GM18498 (cell line): Measurements from ENCODE around the gene IL36RN.
"Not testable (repeated sequence)": the region's sequence is repeated elsewhere in the genome, so short reads cannot be mapped to it uniquely, and the experiment has no call there.

Experiments used
- ATAC-seq: cut with Tn5 transposase; IDR thresholded peaks from one replicate; pipeline ENCODE4 v1.9.1; 2021; ENCODE audit warnings: mild to moderate bottlenecking, moderate library complexity; ENCODE audit not compliant: unreplicated experiment

IL36RN gene

DNA sequence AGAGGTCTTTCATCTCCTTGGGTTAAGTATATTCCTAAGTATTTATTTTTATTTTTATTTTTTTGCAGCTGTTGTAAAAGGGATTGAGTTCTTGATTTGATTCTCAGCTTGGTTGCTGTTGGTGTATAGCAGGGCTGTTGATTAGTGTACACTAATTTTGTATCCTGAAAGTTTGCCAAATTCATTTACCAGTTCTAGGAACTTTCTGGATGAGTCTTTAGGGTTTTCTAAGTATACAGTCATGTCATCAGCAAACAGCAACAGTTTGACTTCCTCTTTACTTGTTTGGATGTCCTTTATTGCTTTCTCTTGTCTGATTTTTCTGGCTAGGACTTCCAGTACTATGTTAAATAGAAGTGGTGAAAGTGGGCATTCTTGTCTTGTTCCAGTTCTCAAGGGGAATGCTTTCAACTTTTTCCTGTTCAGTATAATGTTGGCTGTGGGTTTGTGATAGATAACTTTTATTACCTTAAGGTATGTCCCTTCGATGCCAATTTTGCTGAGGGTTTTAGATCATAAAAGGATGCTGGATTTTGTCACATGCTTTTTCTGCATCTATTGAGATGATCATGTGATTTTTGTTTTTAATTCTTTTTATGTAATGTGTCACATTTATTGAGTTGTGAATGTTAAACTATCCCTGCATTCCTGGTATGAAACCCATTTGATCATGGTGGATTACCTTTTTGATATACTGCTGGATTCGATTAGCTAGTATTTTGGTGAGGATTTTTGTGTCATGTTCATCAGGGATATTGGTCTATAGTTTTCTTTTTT lies 38.0 kb downstream of the IL36RN start:
- not testable (repeated sequence) for ATAC-seq

DNA sequence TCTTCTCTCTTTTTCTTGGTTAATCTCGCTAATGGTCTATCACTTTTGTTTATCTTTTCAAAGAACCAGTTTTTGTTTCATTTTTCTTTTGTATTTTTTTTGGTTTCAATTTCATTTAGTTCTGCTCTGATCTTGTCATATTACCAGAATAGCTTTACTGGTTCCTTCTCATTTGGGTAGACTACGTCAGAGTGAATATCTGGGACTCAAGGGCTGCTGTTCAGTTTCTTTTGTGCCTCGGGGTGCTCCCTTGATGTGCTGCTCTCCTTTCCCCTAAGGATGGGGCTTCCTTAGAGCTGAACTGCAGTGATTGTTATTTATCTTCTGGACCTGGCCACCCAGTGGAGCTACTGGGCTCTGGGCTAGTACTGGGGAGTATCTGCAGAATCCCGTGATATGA lies 39.0 kb downstream of the IL36RN start:
- ATAC-seq = no peak

DNA sequence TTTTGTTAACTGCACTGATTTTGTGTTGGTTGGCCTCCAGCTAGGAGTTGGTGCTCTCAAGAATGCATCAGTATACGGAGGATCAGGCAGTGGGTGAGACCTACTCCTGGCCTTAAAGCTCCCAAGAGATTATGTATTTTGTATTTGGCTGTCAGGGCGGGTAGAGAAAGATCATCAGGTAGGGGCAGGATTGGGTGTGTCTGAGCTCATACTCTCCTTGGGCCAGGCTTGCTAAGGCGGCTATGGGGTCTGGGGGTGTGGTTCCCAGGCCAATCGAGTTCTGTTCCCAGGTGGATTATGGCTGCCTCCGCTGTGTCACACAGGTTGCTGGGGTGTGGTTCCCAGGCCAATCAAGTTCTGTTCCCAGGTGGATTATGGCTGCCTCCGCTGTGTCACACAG lies 39.5 kb downstream of the IL36RN start:
- no peak for ATAC-seq

DNA sequence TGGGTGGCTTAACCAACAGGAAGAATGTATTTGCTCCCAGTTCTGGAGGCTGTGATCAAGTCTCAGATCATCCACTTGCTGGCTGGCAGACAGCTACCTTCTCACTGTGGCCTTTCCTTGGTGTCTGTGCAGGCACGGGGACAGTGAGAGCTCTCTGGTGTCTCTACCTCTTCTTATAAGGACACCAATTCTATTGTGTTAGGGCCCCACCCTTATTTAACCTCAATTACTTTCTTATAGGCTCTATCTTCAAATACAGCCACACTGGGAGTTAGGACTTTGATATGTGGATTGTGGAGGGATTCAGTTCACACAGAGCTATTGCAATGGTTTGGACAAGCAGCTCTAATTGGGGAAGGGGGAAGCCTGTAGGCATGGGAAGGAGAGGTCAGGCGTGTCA lies 43.1 kb downstream of the IL36RN start:
- no peak for ATAC-seq

DNA sequence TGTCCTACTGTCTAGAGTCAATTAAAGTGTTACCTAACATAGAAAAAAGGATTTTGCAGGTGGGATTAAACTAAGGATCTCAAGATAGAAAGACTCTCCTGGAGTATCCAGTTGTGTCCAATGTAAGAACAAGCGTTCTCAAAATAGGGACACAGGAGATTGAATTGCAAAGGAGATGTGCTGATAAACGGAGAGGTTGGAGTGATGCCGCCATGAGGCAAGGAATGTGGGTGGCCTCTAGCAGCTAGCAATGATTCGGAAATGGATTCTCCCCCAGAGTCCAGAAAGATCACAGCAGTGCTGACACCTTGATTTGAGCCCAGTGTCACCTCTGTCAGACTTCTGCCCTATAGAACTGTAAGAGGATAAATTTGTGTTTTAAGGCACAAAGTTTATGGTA lies 44.3 kb downstream of the IL36RN start:
- ATAC-seq = no peak

DNA sequence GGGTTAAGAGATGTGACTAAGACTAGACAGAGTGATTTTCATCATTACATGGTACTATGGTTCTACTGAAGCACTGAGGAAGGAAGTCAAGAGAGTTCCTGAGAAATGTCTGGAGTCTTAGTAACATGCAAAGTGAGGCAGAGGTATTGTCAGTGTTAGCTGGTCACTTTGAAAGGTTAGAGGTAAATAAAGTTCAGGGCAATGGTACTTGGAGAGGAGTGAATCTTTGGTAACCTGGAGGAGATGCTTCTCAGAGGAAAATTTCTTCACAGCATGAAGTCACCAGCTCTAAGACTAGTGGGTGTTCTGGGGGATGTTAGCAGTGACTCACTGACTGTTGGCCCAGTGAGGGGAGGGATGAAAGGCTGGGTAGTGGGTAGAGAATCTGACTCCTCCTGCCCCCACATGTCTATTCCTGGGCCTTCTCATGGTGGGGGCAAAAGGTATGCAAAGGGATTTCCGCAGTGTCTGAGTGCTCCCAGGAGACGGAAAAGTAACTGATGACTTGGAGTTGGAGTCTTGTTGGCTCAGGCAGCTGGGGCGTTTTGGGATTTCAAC lies 45.1 kb downstream of the IL36RN start:
- ATAC-seq = no peak

DNA sequence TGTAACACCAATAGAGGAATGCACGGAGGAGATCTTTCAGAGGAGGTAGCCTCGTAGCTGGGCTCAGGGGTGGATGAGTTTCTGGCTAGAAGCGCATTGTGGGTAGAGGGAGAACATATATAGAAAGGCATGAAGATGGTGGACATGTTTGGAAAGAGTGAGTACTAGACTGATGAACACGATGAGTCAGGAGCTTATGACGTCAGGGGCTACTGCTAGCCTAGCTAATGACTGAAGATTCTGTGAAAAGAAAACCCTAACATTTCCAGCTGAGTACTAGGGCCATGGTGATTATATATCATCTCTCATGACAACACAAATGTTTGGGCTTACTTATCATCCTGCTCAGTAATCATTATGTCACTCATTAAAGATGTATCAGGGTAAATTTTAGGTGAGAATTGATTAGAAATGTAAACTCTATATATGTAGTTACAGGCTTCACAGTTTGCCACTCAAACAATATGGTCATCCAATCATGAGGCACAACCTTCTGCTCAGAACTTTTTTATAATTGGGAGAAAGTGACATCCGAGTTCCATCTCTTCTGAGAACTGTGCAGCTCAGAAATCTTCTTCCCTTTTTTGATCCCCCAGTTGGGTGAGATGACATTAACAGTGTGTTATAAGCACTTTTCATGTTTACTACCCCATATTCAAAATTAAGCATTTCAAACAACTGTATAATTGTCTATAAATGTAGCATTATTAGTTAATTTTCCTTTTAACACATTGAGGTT lies 46.2 kb downstream of the IL36RN start:
- no peak for ATAC-seq

DNA sequence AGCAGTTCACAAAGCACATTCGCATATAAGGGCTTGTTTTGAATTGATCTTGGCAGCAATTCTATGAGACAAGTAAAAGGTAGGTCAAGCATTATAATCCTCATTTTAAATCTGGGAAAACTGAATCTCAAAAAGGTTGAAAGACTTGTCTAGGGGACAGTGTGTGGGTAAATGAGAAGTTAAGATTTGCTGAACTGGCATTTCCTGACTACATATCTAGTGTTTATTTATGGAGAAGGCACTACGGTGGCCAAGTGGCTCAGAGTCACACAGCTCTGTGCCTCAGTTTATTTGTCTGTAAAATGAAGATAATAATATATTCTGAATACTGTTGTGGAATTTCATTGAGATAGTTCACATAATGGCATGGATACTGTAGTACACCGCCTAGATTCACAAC lies 52.1 kb downstream of the IL36RN start:
- no peak for ATAC-seq

DNA sequence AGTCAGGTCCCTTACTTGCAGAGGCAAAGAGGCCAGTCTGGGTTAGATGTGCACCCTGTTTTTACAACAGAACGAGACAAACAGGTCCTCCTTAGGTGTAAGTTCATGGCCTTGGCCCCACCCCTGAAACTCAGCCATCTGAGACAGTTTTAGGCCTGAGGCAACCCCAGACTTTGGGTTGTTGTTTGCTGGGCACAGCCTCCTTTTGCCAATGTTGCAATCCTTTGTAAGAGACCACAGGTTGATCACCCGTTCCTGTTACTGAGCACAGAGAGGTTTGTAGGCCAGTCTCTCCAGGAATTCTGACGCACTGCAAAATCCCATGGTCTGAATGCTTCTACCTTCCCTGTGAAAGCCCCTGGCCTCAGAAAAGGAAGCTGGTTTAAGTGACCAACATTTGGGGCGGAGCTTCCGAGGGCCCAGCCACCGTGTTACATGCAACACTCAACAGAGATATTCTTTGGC lies 52.9 kb downstream of the IL36RN start:
- no peak for ATAC-seq

DNA sequence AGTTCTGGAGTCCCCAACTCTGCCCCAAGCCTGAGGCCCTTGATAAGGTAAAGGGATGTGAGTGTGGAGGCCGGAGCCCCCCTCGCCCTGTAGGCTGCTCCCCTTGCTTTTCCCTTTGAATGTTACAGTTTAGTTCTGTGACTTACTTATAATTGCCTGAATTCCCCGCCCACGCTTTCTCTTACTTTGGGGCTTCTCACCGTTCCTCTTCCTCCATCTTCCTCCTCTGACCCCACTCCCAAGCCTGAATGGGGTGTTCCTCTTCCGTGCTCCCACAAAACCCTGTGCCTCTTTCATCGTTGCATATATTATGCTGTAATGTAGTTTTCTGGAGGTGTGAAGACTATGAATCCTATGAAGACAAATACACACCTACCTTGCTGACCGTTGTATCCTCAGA lies 53.4 kb downstream of the IL36RN start:
- no peak for ATAC-seq

DNA sequence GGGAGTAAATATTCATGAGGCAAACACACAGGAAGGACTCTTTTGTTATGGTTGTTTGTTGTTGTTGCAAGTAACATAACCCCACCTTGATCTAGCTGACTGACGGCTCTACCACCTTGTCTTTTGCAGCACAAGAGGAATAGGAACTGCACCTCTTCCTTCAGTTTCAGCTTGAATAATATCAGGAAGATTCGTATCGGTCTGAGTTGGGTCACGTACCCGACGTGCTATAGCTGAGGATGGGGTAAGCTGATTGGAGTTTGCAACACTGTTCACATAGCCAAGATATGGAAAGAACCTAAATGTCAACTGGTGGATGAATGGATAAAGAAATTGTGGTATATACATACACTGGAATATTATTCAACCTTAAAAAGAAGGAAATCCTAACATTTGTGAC lies 53.9 kb downstream of the IL36RN start:
- no peak for ATAC-seq

DNA sequence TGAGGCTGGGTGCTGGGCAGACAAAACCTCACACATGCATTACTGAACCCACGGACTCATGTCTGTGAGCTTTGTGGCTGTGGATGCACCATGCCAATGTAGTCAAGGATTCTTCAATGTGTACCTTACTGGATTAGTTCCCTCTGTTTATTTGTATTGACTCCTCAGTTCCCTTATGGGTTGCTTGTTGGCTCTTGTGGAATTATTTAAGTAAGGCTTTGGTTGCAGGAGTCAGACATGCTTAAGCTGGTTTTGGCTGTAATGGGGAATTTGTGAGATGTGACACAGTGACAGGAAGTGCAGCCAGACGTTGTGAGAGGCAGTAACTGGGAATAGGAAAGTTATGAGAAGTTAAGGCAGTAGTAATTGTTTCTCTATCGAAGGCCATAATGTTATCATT lies 54.8 kb downstream of the IL36RN start:
- no peak for ATAC-seq
